ENCODE data around the gene CIAPIN1. TPM values are rescaled to one million over a fixed set of nuclear protein-coding genes. Genes with fewer than 3 reads are reported as not detected.

The CIAPIN1 gene
- total RNA-seq, 1 donor from 2014 or later, result 43.3 TPM

GRCh38 chr16:57474671-57475661 is 27.8 kb upstream of the CIAPIN1 start:
- Mint-ChIP-seq H3K36me3 (ENCODE audit: low read depth) (peaks cover 10% of the 10 kb centered on the region), H3K9me3 (ENCODE audit: low read depth) (no peaks in the 10 kb centered on the region), H3K4me1 (ENCODE audit: low read depth) (peaks cover 23% of the 10 kb centered on the region), H3K27ac (ENCODE audit: unreplicated experiment) (no peak overlapping the region), H3K4me3 (ENCODE audit: unreplicated experiment) (no peak overlapping the region), H3K27me3 (ENCODE audit: low read depth) (no peaks in the 10 kb centered on the region)
- no peak for DNase-seq (ENCODE audit: low spot score)
- no peak for TF ChIP-seq CTCF (IDR thresholded peaks at IDR 0.05)

DNA sequence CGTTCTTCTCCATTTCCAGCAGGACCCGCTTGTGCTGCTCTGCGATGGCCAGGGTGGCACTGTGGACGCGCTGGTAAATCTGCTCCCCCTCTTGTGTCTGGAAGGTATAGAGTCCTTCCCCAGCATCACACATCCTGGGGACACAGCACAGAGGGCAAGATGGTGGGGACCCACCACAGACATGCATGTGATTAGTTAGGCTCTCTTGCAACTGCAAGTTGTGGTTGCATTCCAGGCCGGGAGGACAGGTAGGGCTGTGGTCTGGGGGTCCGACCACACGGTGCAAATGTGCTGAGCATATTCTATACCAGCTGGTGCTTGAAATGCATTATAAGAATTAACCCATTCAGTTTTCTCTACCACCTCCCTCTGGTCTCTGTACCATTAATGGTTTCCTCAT is 26.7 kb upstream of the CIAPIN1 start:
- no peak overlapping the region for H3K4me3 Mint-ChIP-seq (ENCODE audit: unreplicated experiment)
- H3K27ac Mint-ChIP-seq (ENCODE audit: unreplicated experiment), result no peak overlapping the region
- peaks cover 15% of the 10 kb centered on the region for H3K4me1 Mint-ChIP-seq (ENCODE audit: low read depth)
- no peaks in the 10 kb centered on the region for H3K9me3 Mint-ChIP-seq (ENCODE audit: low read depth)
- DNase-seq (ENCODE audit: low spot score), result no peak
- H3K27me3 Mint-ChIP-seq (ENCODE audit: low read depth), result no peaks in the 10 kb centered on the region
- TF ChIP-seq CTCF (IDR thresholded peaks at IDR 0.05), result no peak
- H3K36me3 Mint-ChIP-seq (ENCODE audit: low read depth), result peaks cover 15% of the 10 kb centered on the region

- no peak for DNase-seq (ENCODE audit: low spot score)
- Mint-ChIP-seq H3K27me3 (ENCODE audit: low read depth) (no peaks in the 10 kb centered on the region), H3K36me3 (ENCODE audit: low read depth) (peaks cover 20% of the 10 kb centered on the region), H3K27ac (ENCODE audit: unreplicated experiment) (no peak overlapping the region), H3K4me3 (ENCODE audit: unreplicated experiment) (no peak overlapping the region), H3K4me1 (ENCODE audit: low read depth) (peaks cover 10% of the 10 kb centered on the region), H3K9me3 (ENCODE audit: low read depth) (no peaks in the 10 kb centered on the region)
- no peak for TF ChIP-seq CTCF (IDR thresholded peaks at IDR 0.05)
These were observed 26.1 kb upstream of the CIAPIN1 start for GRCh38 chr16:57473176-57473840.

- no peak for DNase-seq (ENCODE audit: low spot score)
- H3K9me3 Mint-ChIP-seq (ENCODE audit: low read depth), result no peaks in the 10 kb centered on the region
- H3K4me1 Mint-ChIP-seq (ENCODE audit: low read depth), result peaks cover 4% of the 10 kb centered on the region
- H3K27me3 Mint-ChIP-seq (ENCODE audit: low read depth), result no peaks in the 10 kb centered on the region
- TF ChIP-seq CTCF (IDR thresholded peaks at IDR 0.05), result no peak
- no peak overlapping the region for H3K4me3 Mint-ChIP-seq (ENCODE audit: unreplicated experiment)
- no peak overlapping the region for H3K27ac Mint-ChIP-seq (ENCODE audit: unreplicated experiment)
- peaks cover 23% of the 10 kb centered on the region for H3K36me3 Mint-ChIP-seq (ENCODE audit: low read depth)
These were observed 25.5 kb upstream of the CIAPIN1 start for GRCh38 chr16:57472665-57473060.

DNA sequence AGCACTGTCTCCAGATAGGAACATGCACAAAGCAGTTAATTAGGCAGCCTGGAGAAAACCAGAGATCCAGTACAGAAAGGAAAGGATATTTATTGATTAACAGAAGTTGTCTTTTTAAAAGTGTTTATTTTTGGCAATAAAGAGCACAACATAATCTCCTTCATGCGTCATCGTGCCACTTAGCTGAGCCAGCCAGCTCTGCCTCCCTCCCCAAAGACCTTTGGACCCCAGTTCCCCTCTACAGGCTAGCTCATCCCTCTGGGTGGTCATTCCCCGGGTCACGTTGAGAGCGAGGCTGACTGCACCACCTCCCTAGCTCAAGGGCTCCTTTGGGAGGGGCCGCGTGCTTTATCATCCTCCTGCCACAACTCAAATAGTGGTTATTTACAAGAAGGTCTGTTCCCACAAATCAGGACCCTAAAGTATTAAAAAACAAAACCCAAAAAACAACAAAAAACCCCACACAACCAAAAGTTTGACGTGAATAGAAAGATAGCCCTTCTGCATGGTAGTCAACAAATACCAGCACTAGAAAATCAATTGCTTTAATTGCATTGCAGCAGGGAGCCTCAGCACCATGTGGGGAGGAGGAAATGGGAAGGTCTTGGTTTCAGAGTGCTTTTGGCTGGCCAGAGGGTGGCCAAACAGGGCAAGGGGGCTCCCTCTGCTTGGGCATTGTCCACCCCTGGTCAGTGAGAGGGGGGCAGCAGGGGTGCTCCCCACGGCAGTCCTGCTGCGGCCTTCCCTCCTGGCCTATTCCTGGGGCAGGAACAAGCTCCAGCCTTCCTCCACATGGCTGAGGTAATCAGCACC is 24.9 kb upstream of the CIAPIN1 start:
- Mint-ChIP-seq H3K4me3 (ENCODE audit: unreplicated experiment) (no peak overlapping the region), H3K4me1 (ENCODE audit: low read depth) (peaks cover 3% of the 10 kb centered on the region), H3K9me3 (ENCODE audit: low read depth) (no peaks in the 10 kb centered on the region), H3K27me3 (ENCODE audit: low read depth) (no peaks in the 10 kb centered on the region), H3K36me3 (ENCODE audit: low read depth) (peaks cover 26% of the 10 kb centered on the region), H3K27ac (ENCODE audit: unreplicated experiment) (no peak overlapping the region)
- TF ChIP-seq CTCF (IDR thresholded peaks at IDR 0.05), result no peak
- no peak for DNase-seq (ENCODE audit: low spot score)

Measured in chondrocyte (in vitro differentiated cells).